Measurements from ENCODE around the gene SPINT1. TPM values are rescaled to one million over a fixed set of nuclear protein-coding genes. Genes with fewer than 3 reads are reported as not detected.

SPINT1 gene
- total and polyA plus RNA-seq, 8 donors: 16.8 to 394 (median 120) TPM

DNA sequence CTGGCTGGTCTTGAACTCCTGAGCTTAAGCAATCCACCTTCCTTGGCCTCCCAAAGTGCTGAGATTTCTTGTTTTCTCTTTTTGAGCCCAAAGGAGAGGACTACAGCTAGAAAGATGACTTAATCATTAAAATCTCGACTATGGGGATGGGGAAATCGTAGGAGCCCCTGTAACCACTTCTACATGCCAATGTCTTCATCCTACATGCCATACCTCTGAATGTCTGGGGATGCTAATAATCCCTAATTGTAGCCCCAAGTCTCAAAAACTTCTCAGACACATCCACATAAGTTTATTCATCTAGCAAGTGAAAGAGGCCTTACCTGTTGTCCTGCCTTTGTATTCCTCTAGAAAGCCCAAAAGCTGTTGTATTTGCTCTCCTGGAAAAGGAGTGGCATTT, 33.8 kb downstream of the SPINT1 start:
- no peak for DNase-seq
- intact Hi-C loops (cut with DNase I; ENCODE audit: low total_unique reads): no loop called here
- Histone ChIP-seq H3K4me3 (no peak overlapping the region), H3K36me3 (no peaks in the 10 kb centered on the region), H3K27me3 (peaks cover 0 to 15% (median 0%) of the 10 kb centered on the region in 3 donors), H3K9me3 (peaks cover 0 to under 1% (median 0%) of the 10 kb centered on the region in 4 donors), H3K27ac (no peak overlapping the region), H3K4me1 (peaks cover 13 to 31% (median 19%) of the 10 kb centered on the region in 4 donors)
- 65 to 77% (median 73%) methylated on average over 2 of the region's 2 CpGs for WGBS, 5 donors
- TF ChIP-seq EP300 (IDR thresholded peaks at IDR 0.05) (no peak), POLR2AphosphoS5 (IDR thresholded peaks at IDR 0.05) (no peak), POLR2A (IDR thresholded peaks at IDR 0.05) (no peak)
- TF ChIP-seq, protein P1, sequence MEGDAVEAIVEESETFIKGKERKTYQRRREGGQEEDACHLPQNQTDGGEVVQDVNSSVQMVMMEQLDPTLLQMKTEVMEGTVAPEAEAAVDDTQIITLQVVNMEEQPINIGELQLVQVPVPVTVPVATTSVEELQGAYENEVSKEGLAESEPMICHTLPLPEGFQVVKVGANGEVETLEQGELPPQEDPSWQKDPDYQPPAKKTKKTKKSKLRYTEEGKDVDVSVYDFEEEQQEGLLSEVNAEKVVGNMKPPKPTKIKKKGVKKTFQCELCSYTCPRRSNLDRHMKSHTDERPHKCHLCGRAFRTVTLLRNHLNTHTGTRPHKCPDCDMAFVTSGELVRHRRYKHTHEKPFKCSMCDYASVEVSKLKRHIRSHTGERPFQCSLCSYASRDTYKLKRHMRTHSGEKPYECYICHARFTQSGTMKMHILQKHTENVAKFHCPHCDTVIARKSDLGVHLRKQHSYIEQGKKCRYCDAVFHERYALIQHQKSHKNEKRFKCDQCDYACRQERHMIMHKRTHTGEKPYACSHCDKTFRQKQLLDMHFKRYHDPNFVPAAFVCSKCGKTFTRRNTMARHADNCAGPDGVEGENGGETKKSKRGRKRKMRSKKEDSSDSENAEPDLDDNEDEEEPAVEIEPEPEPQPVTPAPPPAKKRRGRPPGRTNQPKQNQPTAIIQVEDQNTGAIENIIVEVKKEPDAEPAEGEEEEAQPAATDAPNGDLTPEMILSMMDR (IDR thresholded peaks at IDR 0.05): no peak

DNA sequence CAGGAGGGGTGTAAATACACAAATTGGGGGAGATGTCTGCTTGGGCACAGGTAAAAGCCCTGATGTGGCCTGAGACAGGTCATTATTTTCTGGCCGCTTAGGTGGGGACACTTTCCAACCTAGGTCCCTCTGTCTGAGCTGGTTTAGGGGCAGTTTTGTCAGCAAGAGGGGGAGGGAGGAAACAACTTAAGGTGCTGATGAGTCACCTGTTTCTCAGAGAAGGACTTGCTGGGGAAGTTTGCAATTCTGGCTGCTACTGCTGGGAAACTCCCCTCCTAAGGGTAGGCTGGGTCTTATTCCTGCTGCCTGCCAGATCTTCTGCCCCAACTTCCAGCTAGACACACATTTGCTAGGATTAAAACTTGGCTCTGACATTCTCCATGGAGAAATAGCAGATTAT, 34.9 kb downstream of the SPINT1 start:
- peak in 1 of 2 donors; percentile 80 for DNase-seq
- 75 to 87% (median 85%) methylated on average over 1 of the region's 1 CpG for WGBS, 5 donors
- intact Hi-C loops (cut with DNase I; ENCODE audit: low total_unique reads): no loop called here
- Histone ChIP-seq H3K9me3 (peaks cover 0 to 4% (median 0%) of the 10 kb centered on the region in 4 donors), H3K36me3 (no peaks in the 10 kb centered on the region), H3K27ac (peak overlapping the region; percentile 13 to 71 (median 66)), H3K4me1 (peaks cover 4 to 20% (median 8%) of the 10 kb centered on the region in 4 donors), H3K4me3 (no peak overlapping the region), H3K27me3 (peaks cover 0 to 4% (median 0%) of the 10 kb centered on the region in 3 donors)
- no peak for TF ChIP-seq POLR2A (IDR thresholded peaks at IDR 0.05)
- TF ChIP-seq POLR2AphosphoS5 (IDR thresholded peaks at IDR 0.05): peak in 1 of 3 donors; percentile 29

GRCh38 chr15:40879609-40880008, 35.8 kb downstream of the SPINT1 start:
- Histone ChIP-seq H3K27me3 (no peaks in the 10 kb centered on the region), H3K4me3 (no peak overlapping the region), H3K4me1 (peaks cover 0 to 12% (median 0%) of the 10 kb centered on the region in 4 donors), H3K27ac (peak overlapping the region; percentile 13 to 71 (median 56)), H3K9me3 (peaks cover 0 to 4% (median 0%) of the 10 kb centered on the region in 4 donors), H3K36me3 (no peaks in the 10 kb centered on the region)
- peak in 1 of 2 donors; percentile 86 for DNase-seq
- intact Hi-C loops (cut with DNase I; ENCODE audit: low total_unique reads): no loop called here
- TF ChIP-seq POLR2AphosphoS5 (IDR thresholded peaks at IDR 0.05) (peak in 1 of 3 donors; percentile 58), POLR2A (IDR thresholded peaks at IDR 0.05) (no peak)
- WGBS, 5 donors: 31 to 79% (median 47%) methylated on average over 6 of the region's 6 CpGs

GRCh38 chr15:40881351-40881750, 37.5 kb downstream of the SPINT1 start:
- Histone ChIP-seq H3K27ac (no peak overlapping the region), H3K4me3 (no peak overlapping the region), H3K9me3 (peaks cover 0 to 4% (median 0%) of the 10 kb centered on the region in 4 donors), H3K27me3 (no peaks in the 10 kb centered on the region), H3K4me1 (peaks cover 0 to 10% (median 0%) of the 10 kb centered on the region in 4 donors), H3K36me3 (no peaks in the 10 kb centered on the region)
- intact Hi-C loops (cut with DNase I; ENCODE audit: low total_unique reads): no loop called here
- 92 to 98% (median 96%) methylated on average over 6 of the region's 6 CpGs for WGBS, 5 donors
- DNase-seq: no peak
- TF ChIP-seq POLR2AphosphoS5 (IDR thresholded peaks at IDR 0.05) (no peak), POLR2A (IDR thresholded peaks at IDR 0.05) (no peak)
- TF ChIP-seq, protein P1 (IDR thresholded peaks at IDR 0.05): no peak

- H3K27ac ChIP-seq: no peak overlapping the region
- no peaks in the 10 kb centered on the region for H3K36me3 ChIP-seq
- no peaks in the 10 kb centered on the region for H3K27me3 ChIP-seq
- DNase-seq: no peak
- H3K4me3 ChIP-seq: no peak overlapping the region
- WGBS, 5 donors: 74 to 87% (median 84%) methylated on average over 1 of the region's 1 CpG
- TF ChIP-seq POLR2A (IDR thresholded peaks at IDR 0.05): no peak
- no peak for TF ChIP-seq EP300 (IDR thresholded peaks at IDR 0.05)
- TF ChIP-seq POLR2AphosphoS5 (IDR thresholded peaks at IDR 0.05): no peak
- TF ChIP-seq, protein P1 (IDR thresholded peaks at IDR 0.05): no peak
- no peaks in the 10 kb centered on the region for H3K4me1 ChIP-seq
- intact Hi-C loops (cut with DNase I; ENCODE audit: low total_unique reads): no loop called here
- peaks cover 0 to 4% (median 0%) of the 10 kb centered on the region in 4 donors for H3K9me3 ChIP-seq
Measured at GRCh38 chr15:40886586-40886985, 42.7 kb downstream of the SPINT1 start.

Data from stomach (tissue), 9 donors.